MCF 10A (cell line): ENCODE measurements around the gene ADGRL1. TPM values are rescaled to one million over a fixed set of nuclear protein-coding genes. Genes with fewer than 3 reads are reported as not detected.

Source experiments
- BruUV-seq: library from RNA; stranded (reverse); fragments of 400-500 nt; replicated peaks from 2 replicates; lab custom pipeline; 2021; lab: Mats Ljungman, UMichigan
- CTCF ChIA-PET: fragments of 300-600 bp; sonication (Branson Sonifier 250); formaldehyde crosslinking; extraction: SDS; loops from one replicate; lab custom pipeline; 2021; ENCODE audit warnings: antibody characterized with exemption, inconsistent platforms; lab: Yijun Ruan, JAX
- POLR2A ChIA-PET: fragments of 300-600, 350-650 bp; sonication (Branson Sonifier 250); formaldehyde crosslinking; extraction: SDS; loops from one replicate; lab custom pipeline; 2020; ENCODE audit warnings: antibody characterized with exemption, inconsistent platforms; lab: Yijun Ruan, JAX
- DNase-seq: peaks from one replicate; pipeline ENCODE4 v3.0.0-alpha.2; 2018; ENCODE audit not compliant: unreplicated experiment
- H3K27ac Mint-ChIP-seq: one replicate; pipeline ENCODE4 v1.8.0; 2022; ENCODE audit warnings: mild to moderate bottlenecking, low read depth, mixed read lengths; ENCODE audit not compliant: unreplicated experiment
- H3K27me3 Mint-ChIP-seq: one replicate; pipeline ENCODE4 v1.8.0; 2022; ENCODE audit warnings: mixed read lengths; ENCODE audit not compliant: insufficient read depth, unreplicated experiment
- H3K36me3 Mint-ChIP-seq: one replicate; pipeline ENCODE4 v1.8.0; 2022; ENCODE audit warnings: mild to moderate bottlenecking, moderate library complexity, mixed read lengths; ENCODE audit not compliant: insufficient read depth, unreplicated experiment
- H3K4me1 Mint-ChIP-seq: one replicate; pipeline ENCODE4 v1.8.0; 2022; ENCODE audit warnings: mixed read lengths; ENCODE audit not compliant: insufficient read depth, unreplicated experiment
- H3K4me3 Mint-ChIP-seq: one replicate; pipeline ENCODE4 v1.8.0; 2022; ENCODE audit warnings: mild to moderate bottlenecking, moderate library complexity, mixed read lengths; ENCODE audit not compliant: unreplicated experiment
- H3K9me3 Mint-ChIP-seq: one replicate; pipeline ENCODE4 v1.8.0; 2022; ENCODE audit warnings: mixed read lengths; ENCODE audit not compliant: unreplicated experiment
- CTCF ChIP-seq: fragments of 200-600 bp; IDR thresholded peaks from one replicate; pipeline ENCODE4 v1.8.0; 2022; ENCODE audit warnings: antibody characterized with exemption, mild to moderate bottlenecking; ENCODE audit not compliant: unreplicated experiment
- intact Hi-C: fragments of 100-400 bp; cut with micrococcal nuclease; formaldehyde crosslinking; loops from 2 replicates; pipeline ENCODE4 v1.14.1; 2022
- total RNA-seq: library from RNA; stranded (reverse); gene quantifications from 2 replicates; pipeline ENCODE4 v1.2.3, GENCODE V29; 2022

Gene ADGRL1
- total RNA-seq, 1 experiment from 2014 or later, result 15.9 TPM

GRCh38 chr19:14111486-14111885 lies 94.5 kb downstream of the ADGRL1 start:
- intact Hi-C loops, result no loop called here
- CTCF ChIA-PET, result interaction anchor here (0.6 kb wide), 1 partner anchor 276 kb away, joined by 4 read pairs; no protein-coding TSS in a partner anchor
- Mint-ChIP-seq H3K4me3 (no peak overlapping the region), H3K27me3 (no peaks in the 10 kb centered on the region), H3K27ac (no peak overlapping the region), H3K36me3 (peaks cover 18% of the 10 kb centered on the region), H3K9me3 (no peaks in the 10 kb centered on the region), H3K4me1 (peaks cover 5% of the 10 kb centered on the region)
- TF ChIP-seq CTCF, result no peak
- DNase-seq, result no peak
- POLR2A ChIA-PET, result no interaction called here
- BruUV-seq, result no TSS peak

GRCh38 chr19:14110650-14111049 lies 95.3 kb downstream of the ADGRL1 start:
- Mint-ChIP-seq H3K27ac (no peak overlapping the region), H3K4me3 (no peak overlapping the region), H3K4me1 (no peaks in the 10 kb centered on the region), H3K36me3 (peaks cover 24% of the 10 kb centered on the region), H3K9me3 (no peaks in the 10 kb centered on the region), H3K27me3 (no peaks in the 10 kb centered on the region)
- no peak for DNase-seq
- POLR2A ChIA-PET, result no interaction called here
- CTCF ChIA-PET, result interaction anchor here (0.8 kb wide), 1 partner anchor 10 kb away, joined by 3 read pairs; no protein-coding TSS in a partner anchor
- TF ChIP-seq CTCF, result no peak
- BruUV-seq, result no TSS peak
- intact Hi-C loops, result no loop called here

- DNase-seq, result no peak
- H3K27ac Mint-ChIP-seq, result no peak overlapping the region
- POLR2A ChIA-PET, result no interaction called here
- H3K4me1 Mint-ChIP-seq, result no peaks in the 10 kb centered on the region
- intact Hi-C loops, result no loop called here
- H3K36me3 Mint-ChIP-seq, result peaks cover 44% of the 10 kb centered on the region
- H3K4me3 Mint-ChIP-seq, result no peak overlapping the region
- no peaks in the 10 kb centered on the region for H3K9me3 Mint-ChIP-seq
- BruUV-seq, result no TSS peak
- CTCF ChIA-PET, result interaction anchor here (0.6 kb wide), 1 partner anchor 327 kb away, joined by 5 read pairs; no protein-coding TSS in a partner anchor
- H3K27me3 Mint-ChIP-seq, result no peaks in the 10 kb centered on the region
- TF ChIP-seq CTCF, result no peak
Measured at GRCh38 chr19:14107581-14108461, 98.1 kb downstream of the ADGRL1 start.

- Mint-ChIP-seq H3K27ac (no peak overlapping the region), H3K36me3 (peaks cover 54% of the 10 kb centered on the region), H3K4me3 (no peak overlapping the region), H3K27me3 (no peaks in the 10 kb centered on the region), H3K9me3 (no peaks in the 10 kb centered on the region), H3K4me1 (no peaks in the 10 kb centered on the region)
- ChIA-PET POLR2A (no interaction called here), CTCF (interaction anchor here (0.7 kb wide), 1 partner anchor 11 kb away, joined by 6 read pairs; no protein-coding TSS in a partner anchor)
- TF ChIP-seq CTCF, result no peak
- intact Hi-C loops, result no loop called here
- no peak for DNase-seq
- no TSS peak for BruUV-seq
Measured at GRCh38 chr19:14106840-14107239, 99.1 kb downstream of the ADGRL1 start.
